ENCODE data around the gene MICAL3.

MICAL3 gene

DNA sequence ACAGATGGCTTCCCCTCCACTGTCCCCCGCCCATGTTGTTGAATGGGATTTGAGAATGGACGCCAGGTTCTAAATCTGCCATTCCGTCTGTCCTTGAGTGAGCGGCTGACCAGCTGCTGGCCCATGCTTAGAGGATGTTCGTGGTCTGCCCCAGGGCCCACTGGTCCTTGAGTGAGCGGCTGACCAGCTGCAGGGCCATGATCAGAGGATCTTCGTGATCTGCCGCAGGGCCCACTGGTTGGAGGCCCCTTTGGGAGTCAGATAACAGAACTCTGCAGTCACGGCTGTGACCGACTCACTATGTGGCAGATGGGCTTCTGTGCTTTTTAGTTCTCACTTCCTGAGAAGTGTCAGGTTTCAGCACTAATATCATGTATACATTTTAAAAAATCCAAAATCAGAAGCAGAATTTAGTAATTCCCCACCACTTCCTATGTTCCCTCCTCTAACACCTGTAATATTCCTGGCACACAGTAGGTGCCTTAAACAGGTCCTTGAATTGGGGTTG, 54.1 kb downstream of the MICAL3 start:
- no peak for DNase-seq

DNA sequence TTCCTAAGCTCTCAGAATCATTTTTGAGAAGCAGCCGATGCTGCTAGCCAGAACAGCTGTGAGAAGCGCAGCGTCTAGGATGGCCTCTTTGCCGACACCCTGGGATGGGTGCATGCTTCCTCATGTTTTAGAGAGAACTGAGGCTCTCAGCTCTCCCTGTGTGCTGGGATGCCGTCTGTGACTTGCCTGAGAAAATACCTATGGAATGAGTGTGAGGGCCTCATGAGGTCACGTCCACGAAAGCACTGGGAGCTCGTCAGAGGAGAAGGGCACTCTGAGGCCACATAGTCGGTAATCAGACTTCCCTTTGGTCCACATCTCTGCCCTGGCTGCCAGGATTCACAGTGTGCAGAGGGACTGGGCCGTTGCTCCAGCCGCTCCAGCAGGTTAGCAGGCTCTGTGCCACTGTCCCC, 54.7 kb downstream of the MICAL3 start:
- DNase-seq, result no peak

DNA sequence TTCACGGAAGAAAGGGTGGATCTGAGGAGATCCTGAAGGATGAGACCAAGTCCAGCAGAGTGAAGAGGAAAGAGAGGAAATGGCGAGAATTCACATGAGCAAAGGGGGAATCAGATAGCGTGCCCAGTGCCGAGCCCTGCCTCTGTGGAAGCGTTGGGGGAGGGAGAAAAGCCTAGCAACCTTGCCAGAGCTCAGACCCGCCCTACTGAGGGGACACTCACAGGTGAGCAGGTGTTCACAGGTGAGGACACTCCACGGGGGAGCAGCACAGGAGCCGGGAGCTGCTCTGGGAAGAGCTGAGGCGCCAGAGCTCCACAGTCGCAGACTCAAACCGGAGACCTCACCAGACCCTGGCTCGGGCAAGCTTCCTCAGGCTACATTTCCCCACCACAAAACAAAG, 56.2 kb downstream of the MICAL3 start:
- no peak for DNase-seq

DNA sequence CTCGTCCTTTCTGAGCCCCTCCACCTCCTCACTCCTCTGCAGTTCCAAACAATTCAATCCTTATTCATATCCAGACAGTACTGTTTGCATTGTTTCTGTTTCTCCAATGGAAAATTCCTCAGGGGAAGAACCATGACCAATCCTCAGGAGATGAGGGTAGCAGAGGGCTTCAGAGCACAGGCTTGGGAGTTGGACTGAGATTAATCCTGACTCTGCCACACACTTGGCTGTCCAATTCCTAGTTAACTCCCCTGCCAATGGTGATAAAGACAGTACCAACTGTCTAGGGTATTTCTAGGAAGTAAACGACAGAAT, 58.0 kb downstream of the MICAL3 start:
- no peak for DNase-seq

DNA sequence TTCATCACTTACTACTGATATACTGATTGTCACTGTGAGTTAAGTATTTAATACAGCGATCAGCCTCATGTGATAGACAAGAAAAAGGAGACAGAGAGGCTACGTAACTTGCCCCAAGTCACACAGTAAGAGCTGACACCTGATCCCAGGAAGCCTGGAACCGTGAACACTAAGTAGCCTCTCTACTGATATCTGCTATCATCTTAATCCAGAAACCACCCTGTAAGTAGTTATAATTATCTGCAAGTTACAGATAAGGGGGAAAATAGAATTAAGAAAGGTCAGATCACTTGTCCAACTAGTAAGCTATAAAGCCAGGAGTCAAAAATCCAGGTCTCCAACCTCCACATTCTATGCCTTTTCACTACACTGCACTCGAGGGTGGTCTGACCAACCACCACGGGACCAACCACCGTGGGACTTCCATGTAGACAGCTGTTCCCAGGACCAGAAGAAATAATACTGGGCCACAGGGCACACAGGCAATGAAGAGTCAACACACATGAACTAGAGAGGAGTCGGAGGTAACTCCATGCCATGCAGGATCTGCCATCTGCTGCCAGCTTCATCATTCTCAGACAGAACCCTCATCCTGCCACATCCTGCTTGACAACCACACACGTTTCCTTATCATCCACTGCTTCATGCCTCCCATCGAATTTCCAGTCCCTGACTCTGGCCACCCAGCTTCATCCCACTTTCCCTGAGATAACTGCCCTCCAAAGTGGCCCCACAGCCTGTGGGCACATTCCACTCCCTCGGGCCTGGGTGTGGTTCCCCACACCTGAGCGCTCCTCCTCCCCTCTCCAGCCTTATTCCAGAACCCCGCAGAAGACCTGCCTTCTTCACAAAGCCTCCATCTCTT, 58.6 kb downstream of the MICAL3 start:
- DNase-seq, result no peak

DNA sequence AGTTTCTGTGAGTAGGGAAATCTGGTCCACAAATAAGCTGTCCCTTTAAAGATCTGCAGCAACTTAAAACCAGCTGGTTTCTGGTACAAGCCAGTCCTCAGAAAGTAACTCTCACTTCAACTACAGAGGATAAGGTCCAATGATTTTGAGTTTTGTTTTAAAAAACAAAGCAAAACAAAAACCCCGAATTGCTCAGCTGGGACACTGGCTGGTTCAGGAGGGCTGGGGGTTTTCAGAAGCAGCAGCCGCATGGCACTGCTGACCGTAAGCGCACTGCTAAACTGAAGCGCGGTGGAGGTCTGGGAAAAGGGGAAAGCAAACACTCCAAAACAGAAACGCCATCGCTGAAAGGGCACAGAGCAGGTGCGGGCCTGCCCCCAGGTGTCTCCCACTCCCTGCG, 59.7 kb downstream of the MICAL3 start:
- DNase-seq, result no peak

DNA sequence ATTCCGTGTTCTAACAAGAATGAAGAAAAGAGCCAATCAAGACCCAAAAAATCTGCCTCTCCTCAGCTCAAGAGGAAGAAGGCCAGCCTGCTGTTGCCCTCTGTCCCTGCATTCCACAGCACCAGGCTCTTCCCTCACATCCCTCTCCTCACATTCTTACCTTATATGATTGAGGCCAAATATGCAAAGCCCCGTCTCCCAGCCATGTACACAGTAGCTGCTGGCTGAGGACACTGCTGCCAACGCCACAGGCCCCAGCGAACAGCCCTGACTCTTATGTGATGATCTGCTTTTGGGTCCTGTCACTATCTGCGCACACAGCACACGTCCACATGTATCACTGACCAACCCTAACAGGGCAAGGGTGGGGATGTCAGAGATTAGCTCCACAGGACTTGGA, 60.2 kb downstream of the MICAL3 start:
- DNase-seq, result no peak

DNA sequence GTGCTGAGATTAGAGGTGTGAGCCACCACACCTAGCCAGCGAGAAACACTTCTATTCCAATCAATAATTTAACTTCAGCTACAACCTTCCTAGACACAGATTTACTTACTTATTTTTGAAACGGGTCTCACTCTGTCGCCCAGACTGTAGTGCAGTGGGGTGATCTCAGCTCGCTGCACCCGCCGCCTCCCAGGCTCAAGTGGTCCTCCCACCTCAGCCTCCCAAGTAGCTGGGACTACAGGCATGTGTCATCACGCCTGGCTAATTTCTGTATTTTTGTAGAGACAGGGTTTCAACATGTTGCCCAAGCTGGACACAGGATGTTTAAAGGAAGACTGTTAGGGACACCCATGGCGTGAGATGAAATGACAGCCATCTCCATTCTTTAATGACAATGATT, 61.3 kb downstream of the MICAL3 start:
- DNase-seq, result no peak

DNA sequence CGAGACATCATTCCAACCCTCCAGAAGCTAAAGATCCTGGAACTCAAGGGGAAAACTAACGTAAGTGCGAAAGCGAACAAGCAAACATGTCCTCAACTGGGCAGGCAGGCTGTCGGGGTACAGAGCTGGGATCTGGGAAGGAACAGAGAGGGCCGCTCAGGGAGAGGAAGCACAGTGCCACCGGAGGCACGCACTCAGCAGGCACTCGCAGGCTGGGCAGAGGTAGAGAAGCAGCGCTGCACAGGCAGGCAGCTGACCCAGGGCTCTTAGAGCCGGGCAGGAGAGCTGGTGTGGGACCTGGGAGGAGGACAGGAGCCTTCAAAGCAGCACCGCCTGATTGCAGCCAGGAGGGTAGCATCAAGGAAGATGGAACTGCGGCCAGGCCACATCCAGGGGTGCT, 62.2 kb downstream of the MICAL3 start:
- DNase-seq, result no peak

DNA sequence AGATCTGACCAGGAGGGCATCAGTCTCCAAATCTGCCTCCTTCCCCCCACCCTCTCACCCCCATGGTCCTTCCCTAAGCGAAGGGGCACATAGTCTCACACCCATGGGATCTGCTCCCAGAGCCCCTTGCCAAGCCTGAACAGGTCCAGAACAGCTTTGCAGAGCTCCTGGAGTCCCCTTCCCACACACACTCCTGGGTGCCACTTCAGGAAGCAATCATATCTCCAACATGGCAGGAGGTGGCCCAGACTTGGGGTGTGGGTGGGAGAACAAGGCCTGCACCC, 63.0 kb downstream of the MICAL3 start:
- no peak for DNase-seq

DNA sequence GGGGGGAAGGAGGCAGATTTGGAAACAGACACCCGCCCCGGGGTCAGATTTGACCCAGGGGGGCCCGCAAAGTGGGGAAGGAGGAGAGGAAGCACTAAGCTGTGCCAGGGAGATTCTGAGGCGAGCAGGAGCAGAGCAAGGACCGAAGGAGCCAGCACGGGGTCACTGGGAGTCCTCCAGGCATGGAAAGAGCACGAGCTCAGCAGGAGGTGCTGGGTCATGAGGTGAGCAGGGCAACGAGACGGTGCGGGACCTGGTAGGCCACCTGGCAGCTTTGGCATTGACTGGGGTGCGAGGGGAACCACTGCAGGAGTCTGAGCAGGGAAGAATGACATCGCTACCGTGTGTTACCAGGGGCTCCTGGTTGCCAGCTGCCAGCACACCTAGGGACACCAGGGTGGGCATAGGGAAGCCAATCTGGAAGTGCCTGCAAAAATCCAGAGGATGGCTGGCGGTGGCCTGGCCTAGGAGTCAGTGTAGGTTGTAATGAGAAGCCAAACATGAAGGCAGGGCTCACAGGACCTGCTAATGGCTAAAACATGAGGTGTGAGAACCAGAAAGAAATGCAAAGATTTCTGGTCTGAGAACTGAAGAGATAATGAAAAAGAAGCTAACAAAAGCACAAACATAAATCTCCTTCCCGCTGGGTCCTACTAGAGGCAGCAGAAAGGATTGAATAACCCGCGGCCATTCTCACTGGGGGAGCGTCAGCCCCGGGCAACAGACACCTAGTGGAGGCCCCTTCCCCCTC, 63.5 kb downstream of the MICAL3 start:
- no peak for DNase-seq

DNA sequence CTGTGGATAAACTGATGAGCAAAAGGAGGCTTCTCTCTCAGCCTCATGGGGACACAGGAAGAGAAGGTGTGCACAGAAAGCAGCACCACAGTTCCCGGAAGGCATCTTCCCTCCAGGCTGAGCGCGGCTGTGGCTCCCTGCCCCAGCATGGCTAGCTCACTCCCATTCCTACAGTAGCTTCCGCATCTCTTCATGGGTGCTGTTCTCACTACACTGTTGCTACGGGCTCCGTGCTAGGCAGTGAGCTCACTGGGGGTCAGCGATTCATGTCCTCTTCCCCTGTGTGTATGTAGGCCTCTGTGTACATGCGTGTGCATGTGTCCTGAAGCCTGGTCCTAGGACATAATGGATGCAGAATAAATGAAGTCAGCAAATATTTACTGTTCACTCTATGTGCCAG, 64.3 kb downstream of the MICAL3 start:
- DNase-seq, result no peak

DNA sequence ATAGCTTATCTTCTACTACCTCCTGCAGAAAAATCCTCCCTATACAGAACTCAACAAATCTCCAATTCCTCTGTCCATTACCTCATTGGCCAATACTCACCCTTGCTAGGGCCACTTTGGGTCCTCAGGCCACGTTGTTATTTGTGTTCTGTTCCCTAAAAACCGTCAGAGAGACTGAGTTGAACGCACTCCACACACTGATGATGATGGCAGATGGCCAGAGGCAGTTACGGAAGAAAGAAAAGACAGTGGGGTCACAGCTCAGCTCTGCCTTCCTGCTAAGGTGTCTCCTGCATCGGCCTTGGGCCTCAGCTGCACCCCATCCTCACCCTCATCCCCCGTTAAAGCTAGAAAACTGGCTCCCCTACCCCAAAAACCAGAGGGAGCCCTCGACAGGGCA, 66.2 kb downstream of the MICAL3 start:
- no peak for DNase-seq

DNA sequence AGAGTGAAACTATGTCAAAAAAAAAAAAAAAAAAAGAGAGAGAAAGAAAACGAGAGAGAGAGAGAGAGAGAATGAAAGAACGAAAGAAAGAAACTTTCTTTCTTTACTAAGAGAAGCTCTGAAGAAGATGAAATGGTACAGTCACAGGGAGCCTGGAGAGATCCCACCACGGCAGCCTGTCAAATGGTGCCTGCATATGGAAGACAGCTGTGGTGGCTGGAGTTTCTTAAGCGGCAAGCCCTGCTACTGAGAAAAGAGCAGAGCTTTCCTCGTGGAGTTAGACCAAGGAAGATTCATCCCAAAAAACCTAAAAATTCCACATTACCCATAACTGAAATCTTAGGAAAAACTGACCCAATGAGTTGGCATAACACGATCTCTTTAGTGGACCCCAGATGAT, 66.7 kb downstream of the MICAL3 start:
- DNase-seq, result no peak

DNA sequence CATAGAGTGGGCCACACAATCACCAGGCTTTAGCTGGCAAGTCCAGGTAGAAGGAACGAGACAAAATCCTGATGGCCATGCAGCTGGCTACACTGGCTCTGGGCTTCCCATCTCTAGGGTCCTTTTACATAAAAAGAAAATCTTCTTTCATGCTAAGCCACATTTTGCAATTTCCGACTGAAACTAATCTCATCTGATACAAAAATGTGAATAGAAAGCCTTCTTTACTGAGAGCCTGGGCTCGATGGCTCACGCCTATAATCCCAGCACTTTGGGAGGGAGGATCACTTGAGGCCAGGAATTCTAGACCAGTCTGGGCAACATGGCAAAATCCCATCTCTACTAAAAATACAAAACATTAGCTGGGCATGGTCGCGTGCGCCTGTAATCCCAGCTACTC, 67.2 kb downstream of the MICAL3 start:
- no peak for DNase-seq

DNA sequence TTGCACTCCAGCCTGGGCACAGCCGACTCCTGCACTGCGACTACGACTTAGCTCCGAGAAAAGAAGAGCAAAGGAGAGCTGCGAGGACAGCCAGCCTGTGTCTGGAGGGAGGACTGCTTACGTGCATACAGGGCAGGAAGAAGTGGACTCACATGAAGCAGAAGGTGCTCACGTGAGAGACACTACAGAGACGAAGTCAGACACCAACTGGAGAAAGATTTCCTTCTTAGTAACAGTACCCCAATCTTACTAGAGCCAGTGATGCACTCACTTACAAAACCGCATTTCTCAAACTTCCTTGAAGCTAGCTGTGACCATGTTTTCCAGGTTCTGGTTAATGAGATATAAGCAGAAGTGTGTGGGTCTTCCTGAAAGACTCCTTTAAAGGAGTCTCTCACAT, 67.7 kb downstream of the MICAL3 start:
- DNase-seq, result no peak

DNA sequence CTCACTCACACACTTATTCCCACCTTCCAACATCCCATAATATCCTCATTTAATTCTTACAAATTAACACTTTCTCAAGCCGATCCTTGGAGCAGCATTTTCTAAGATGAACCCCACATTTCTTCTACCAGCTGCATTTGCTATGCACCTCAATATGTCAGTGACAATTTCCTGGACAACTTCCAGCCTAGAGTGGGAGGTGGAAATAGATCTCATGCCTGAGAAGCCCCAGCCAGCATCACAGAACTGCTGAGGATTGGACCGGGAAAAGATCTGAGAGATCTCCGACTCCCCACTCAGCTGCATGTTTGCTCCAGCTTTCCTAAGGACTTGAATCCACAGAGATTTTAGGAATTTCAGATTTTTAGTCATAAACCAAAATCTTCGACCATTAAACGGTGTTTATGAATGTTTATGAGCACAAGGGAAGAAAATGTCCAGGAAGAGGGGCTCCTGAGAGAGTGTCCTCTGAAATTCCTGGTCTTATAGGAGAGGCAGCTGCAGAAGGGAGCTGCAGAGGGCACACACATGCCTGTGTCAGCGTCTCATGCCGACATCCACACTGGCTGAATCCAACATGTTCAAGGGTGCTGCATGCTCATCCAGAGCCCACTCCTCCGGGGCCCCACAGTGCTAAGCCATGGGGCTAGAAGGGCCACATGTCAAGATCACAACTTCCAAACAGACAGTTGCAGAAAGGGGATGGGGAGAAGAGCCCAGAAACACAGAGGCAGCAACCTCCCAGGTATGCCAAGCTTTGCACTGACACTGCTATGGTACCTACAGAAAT, 68.6 kb downstream of the MICAL3 start:
- no peak for DNase-seq

DNA sequence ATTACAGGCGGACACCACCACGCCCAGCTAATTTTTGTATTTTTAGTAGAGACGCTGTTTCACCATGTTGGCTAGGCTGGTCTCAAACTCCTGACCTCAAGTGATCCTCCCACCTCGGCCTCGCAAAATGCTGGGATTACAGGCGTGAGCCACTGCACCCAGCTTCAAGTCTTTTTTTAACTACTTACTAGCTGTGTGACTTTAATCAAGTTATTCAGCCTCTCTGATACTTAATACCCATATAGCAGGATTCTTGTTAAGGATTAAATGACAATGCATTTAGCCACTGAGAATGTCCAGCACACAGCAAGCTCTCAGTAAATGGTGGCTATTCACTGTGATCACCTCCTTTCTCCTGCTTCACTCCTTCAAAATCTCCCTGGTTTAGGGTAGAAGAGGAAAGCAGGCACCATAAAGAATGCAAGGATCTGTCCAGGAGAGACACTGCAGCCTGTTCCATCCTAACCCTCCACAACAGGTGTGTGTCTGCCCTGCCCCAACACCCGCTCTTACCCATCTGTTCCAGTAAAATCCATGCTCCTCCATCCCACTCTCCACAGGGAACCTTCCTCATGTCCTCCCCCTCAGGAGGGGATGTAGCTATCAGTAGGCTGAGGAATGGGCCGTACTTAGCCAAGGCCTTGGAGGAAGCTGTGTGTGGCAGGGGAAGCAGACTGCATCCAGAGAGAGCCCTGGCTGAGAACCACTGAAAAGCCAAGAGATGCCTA, 69.3 kb downstream of the MICAL3 start:
- no peak for DNase-seq

DNA sequence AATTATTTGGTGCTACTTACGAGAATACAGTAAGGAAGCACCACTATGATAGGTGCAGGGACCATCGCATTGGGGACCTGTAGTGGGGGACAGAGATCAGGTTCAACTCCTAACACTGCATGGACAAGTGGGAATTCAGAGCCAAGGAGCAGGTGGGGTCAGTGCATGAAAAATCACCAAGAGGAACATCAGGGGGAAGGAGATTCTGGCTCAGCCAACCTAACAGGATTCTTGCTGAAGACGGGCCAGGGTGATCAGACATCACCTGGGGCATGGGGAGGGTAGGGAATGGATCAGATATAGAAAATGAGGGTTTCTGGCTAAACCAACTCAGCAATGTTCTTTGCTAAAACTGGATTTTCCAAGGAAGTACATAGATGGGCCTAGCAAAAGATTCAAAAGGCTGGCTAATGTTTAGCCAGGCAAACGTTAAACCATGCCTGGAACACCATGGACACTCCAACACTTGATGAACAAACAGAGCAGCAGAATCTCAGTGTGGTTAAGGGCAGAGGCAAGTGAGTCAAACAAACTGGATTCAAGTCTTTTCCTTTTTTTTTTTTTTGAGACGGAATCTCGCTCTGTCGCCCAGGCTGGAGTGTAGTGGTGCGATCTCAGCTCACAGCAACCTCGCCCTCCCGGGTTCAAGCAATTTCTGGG, 70.0 kb downstream of the MICAL3 start:
- DNase-seq, result no peak

DNA sequence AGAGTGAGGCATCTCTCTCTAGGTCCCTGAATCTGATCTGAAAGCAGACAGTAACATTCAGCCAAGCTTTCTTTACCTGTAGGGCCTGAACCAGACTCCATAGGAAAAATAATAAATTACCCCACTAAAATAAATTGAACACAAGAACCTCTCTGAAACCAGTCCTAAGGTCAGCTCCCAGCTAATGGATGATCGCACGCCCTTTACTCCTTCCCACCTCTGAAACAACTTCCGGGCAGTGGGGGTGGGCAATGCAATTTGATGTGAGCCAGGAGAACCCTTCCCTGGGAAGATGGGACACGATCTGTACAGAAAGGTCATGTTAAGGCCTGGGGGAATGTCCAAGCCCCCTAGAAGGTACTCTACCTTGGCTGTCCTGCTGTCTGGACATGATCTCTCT, 71.2 kb downstream of the MICAL3 start:
- DNase-seq, result no peak

DNA sequence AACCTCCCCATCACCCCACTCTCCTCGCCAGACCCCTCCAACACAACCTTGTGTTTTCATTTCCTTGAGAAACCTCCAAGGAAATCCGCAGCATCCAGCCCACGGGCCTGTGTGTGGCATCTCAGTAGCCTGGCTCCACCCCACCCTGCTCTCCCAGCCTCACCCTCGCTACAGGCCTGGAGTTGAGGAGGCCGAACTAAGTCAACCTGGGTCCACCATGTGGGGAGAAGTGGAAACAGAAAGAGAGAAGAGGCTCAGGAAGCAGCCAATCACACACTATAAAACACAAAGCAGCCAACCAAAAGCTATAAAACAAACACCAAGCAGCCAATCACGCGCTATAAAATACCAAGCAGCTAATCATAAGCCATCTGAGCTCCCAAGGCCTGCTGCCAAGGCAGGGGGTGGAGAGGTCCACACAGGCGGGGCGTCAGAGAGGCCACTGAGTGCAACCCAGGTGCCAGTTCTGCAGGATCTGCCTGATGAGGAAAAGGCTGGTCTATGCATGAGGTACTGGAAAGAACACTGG, 72.0 kb downstream of the MICAL3 start:
- DNase-seq, result no peak

DNA sequence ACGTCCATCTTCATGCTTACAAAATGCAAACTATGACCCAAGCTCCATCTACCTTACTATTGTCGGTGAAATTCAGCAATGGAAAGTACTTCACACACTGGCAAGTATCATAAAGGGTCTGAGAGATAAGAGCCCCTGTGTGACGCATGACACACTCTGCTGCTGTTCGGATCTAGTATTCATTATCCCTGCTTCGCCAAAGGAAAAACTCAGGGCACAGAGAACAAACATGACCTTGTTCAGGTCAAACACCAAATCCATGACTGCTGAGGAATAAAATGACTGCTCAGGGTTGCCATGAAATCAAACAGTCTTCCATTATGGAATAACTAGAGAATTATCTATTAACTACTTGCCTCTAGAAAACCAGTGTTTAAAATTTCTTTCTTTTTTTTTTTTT, 73.0 kb downstream of the MICAL3 start:
- DNase-seq, result no peak

All from suppressor macrophage treated with lipopolysaccharide for 4 hours (primary cell).